K562 (cell line): Measurements from ENCODE around the gene SIK3. TPM values are rescaled to one million over a fixed set of nuclear protein-coding genes. Genes with fewer than 3 reads are reported as not detected.

Experiments used
- ATAC-seq: fragments of 200-7000 bp; cut with Tn5 transposase; 3 replicates; pipeline ENCODE4 v1.9.1; 2020; ENCODE audit warnings: moderate library complexity
- BruUV-seq: library from RNA; stranded (reverse); fragments of 400-500 nt; replicated peaks from 2 replicates; lab custom pipeline; 2021; lab: Mats Ljungman, UMichigan
- CTCF ChIA-PET: fragments of 300-600 bp; formaldehyde crosslinking; extraction: SDS; loops from one replicate; lab custom pipeline; 2021; ENCODE audit warnings: low intra/inter-chr PET ratio; lab: Yijun Ruan, JAX
- POLR2A ChIA-PET: fragments of 300-600, 350-650 bp; sonication (Branson Sonifier 250); formaldehyde crosslinking; extraction: SDS; loops from one replicate; lab custom pipeline; 2021; ENCODE audit warnings: antibody characterized with exemption, inconsistent platforms; lab: Yijun Ruan, JAX
- DNase-seq, 4 experiments: peaks; one replicate each; pipeline versions ENCODE4 v3.0.0 to v3.0.0-alpha.2; 2011 to 2018; ENCODE audit warnings: low spot score in 3 of 4, mixed read lengths in 3 of 4; ENCODE audit errors: extremely low read depth in 1 of 4
- FAIRE-seq: peaks from 2 replicates; lab custom pipeline; 2011; peaks lifted over from hg19 to GRCh38; lab: Jason Lieb, UNC
- H2AFZ ChIP-seq: 2 replicates; pipeline ENCODE4 v1.6.0; 2011; ENCODE audit warnings: low read depth, low read length, control low read depth, inconsistent platforms
- H3K27ac ChIP-seq: fragments of 200-600 bp; 3 replicates; pipeline ENCODE4 v1.8.0; 2011; ENCODE audit warnings: low read depth, mild to moderate bottlenecking, control low read depth, inconsistent platforms, low read length, moderate library complexity, mixed read lengths; ENCODE audit errors: extremely low read depth
- H3K27me3 ChIP-seq, 2 experiments: fragments of 300-600 bp in 1 of 2; 2 replicates in 1 of 2; 3 replicates in 1 of 2; pipeline versions ENCODE4 v1.6.0 to v1.8.0; 2011; ENCODE audit warnings: inconsistent platforms in 2 of 2, low read length in 2 of 2, mild to moderate bottlenecking in 1 of 2, mixed read lengths in 1 of 2, moderate library complexity in 1 of 2; ENCODE audit not compliant: control insufficient read depth in 2 of 2, insufficient read depth in 2 of 2
- H3K36me3 ChIP-seq: fragments of 300-600 bp; 3 replicates; pipeline ENCODE4 v1.8.0; 2011; ENCODE audit warnings: mild to moderate bottlenecking, low read length, inconsistent platforms; ENCODE audit not compliant: control insufficient read depth, insufficient read depth
- H3K4me1 ChIP-seq, 2 experiments: fragments of 200-600 bp in 1 of 2; replicated peaks in 1 of 2; 2 replicates in 1 of 2; 3 replicates in 1 of 2; pipeline versions ENCODE4 v1.5.1 to v1.8.0; 2011; ENCODE audit warnings: inconsistent platforms in 2 of 2, low read length in 2 of 2, mild to moderate bottlenecking in 1 of 2, mixed read lengths in 1 of 2, moderate library complexity in 1 of 2; ENCODE audit not compliant: control insufficient read depth in 2 of 2, insufficient read depth in 2 of 2
- H3K4me2 ChIP-seq: 2 replicates; pipeline ENCODE4 v1.6.1; 2011; ENCODE audit warnings: low read length, control low read depth, inconsistent platforms, mixed read lengths; ENCODE audit not compliant: insufficient read depth
- H3K4me3 ChIP-seq: fragments of 200-600 bp; sonication (generic), shearing (Covaris generic); 2 replicates; pipeline ENCODE4 v1.5.1; 2016; ENCODE audit warnings: control low read depth, inconsistent platforms
- H3K79me2 ChIP-seq: fragments of 200-600 bp; 3 replicates; pipeline ENCODE4 v1.8.0; 2011; ENCODE audit warnings: low read length, inconsistent platforms; ENCODE audit not compliant: control insufficient read depth, insufficient read depth
- H3K9ac ChIP-seq, 2 experiments: 2 replicates each; pipeline versions ENCODE4 v1.6.0 to v1.6.1; 2011; ENCODE audit warnings: low read depth in 2 of 2, low read length in 2 of 2, control low read depth in 1 of 2, inconsistent platforms in 1 of 2, mild to moderate bottlenecking in 1 of 2, mixed read lengths in 1 of 2; ENCODE audit not compliant: insufficient read depth in 1 of 2
- H3K9me1 ChIP-seq: one replicate; pipeline ENCODE4 v1.6.0; 2011; ENCODE audit warnings: inconsistent platforms, mild to moderate bottlenecking, low read length, moderate library complexity; ENCODE audit not compliant: control insufficient read depth, insufficient read depth
- H3K9me3 ChIP-seq: replicated peaks from 2 replicates; pipeline ENCODE4 v1.5.1; 2011; ENCODE audit warnings: low read depth, low read length, inconsistent platforms; ENCODE audit not compliant: control insufficient read depth, insufficient read depth
- H4K20me1 ChIP-seq: replicated peaks from 2 replicates; pipeline ENCODE4 v1.6.1; 2011; ENCODE audit warnings: low read length, inconsistent platforms, mixed read lengths; ENCODE audit not compliant: control insufficient read depth, insufficient read depth
- ETS1 ChIP-seq: conservative IDR thresholded peaks from 2 replicates; pipeline ENCODE4 v1.6.1; 2011; ENCODE audit warnings: low read depth, mild to moderate bottlenecking, low read length; ENCODE audit not compliant: control insufficient read depth
- ETV6 ChIP-seq, 3 experiments: fragments of 150-350 bp in 1 of 3; sonication (generic) in 1 of 3; formaldehyde crosslinking in 1 of 3; IDR thresholded peaks; 2 replicates each; pipeline versions ENCODE4 v1.6.1 to v1.8.0; 2014 to 2022; ENCODE audit warnings: borderline replicate concordance in 2 of 3, low read depth in 2 of 3, antibody characterized with exemption in 1 of 3, low read length in 1 of 3, mild to moderate bottlenecking in 1 of 3, missing genetic modification reagents in 1 of 3
- MGA ChIP-seq: fragments of 450-650 bp; IDR thresholded peaks from 2 replicates; pipeline ENCODE4 v1.6.1; 2016; ENCODE audit warnings: mild to moderate bottlenecking, moderate library complexity
- NCOA4 ChIP-seq: fragments of 450-650 bp; IDR thresholded peaks from 2 replicates; pipeline ENCODE4 v1.6.1; 2018; ENCODE audit warnings: mild to moderate bottlenecking; ENCODE audit not compliant: partially characterized antibody
- NFIX ChIP-seq: fragments of 250-450 bp; sonication (Bioruptor Pico); IDR thresholded peaks from 2 replicates; pipeline ENCODE4 v1.4.0; 2020; ENCODE audit warnings: low read depth, mild to moderate bottlenecking, moderate library complexity
- RAD21 ChIP-seq, 2 experiments: fragments of 250-450 bp in 1 of 2; fragments of 450-650 bp in 1 of 2; sonication (Bioruptor Pico) in 1 of 2; formaldehyde crosslinking in 1 of 2; IDR thresholded peaks in 1 of 2; conservative IDR thresholded peaks in 1 of 2; 2 replicates each; pipeline versions ENCODE4 v1.4.0 to v1.8.0; 2020 to 2022; ENCODE audit warnings: mild to moderate bottlenecking in 2 of 2, moderate library complexity in 1 of 2
- THRA ChIP-seq: fragments of 450-650 bp; IDR thresholded peaks from 2 replicates; pipeline ENCODE4 v1.6.1; 2017; ENCODE audit warnings: mild to moderate bottlenecking, moderate library complexity
- WGBS: fragments of 100-300 bp; shearing (Covaris generic); methylation state at CpG from one replicate; pipeline ENCODE4 v1.1.6; 2016; ENCODE audit warnings: low coverage, mixed read lengths; ENCODE audit not compliant: insufficient coverage; ENCODE audit errors: missing lambda C conversion rate; 5-methylcytosine and 5-hydroxymethylcytosine counted together
- in situ Hi-C: fragments of 300-500 bp; cut with MboI; formaldehyde crosslinking; loops from 4 replicates; pipeline ENCODE4 v1.15.0; 2018; ENCODE audit warnings: inconsistent platforms, mixed read lengths
- intact Hi-C: fragments of 100-400 bp; cut with micrococcal nuclease; formaldehyde crosslinking; loops from 2 replicates; pipeline ENCODE4 v1.14.2; 2022
- polyA plus RNA-seq, 8 experiments: library from polyadenylated mRNA; depleted of rRNA in 4 of 8; stranded (reverse) in 5 of 8; unstranded in 3 of 8; fragments of >200 nt; fragmentation: Nextera tagmentation in 2 of 8; fragmentation: Illumina TruSeq in 1 of 8; extraction: Ambion mirVana in 2 of 8; extraction: Trizol in 1 of 8; gene quantifications; 2 replicates each; pipeline versions ENCODE4 v1.2.1 to v1.2.3, GENCODE V29; 2011 to 2014; ENCODE audit warnings: inconsistent platforms in 1 of 8, missing spikeins in 1 of 8
- total RNA-seq, 7 experiments: library from RNA; depleted of rRNA in 6 of 7; stranded (reverse); fragments of >200 nt in 6 of 7; fragmentation: Illumina TruSeq in 2 of 7; extraction: Trizol in 2 of 7; gene quantifications; 2 replicates each; pipeline versions ENCODE4 v1.2.1 to v1.2.3, GENCODE V29; 2011 to 2021; ENCODE audit warnings: low replicate concordance in 1 of 7

SIK3 gene
- total and polyA plus RNA-seq, 9 of the 15 experiments (the other 6 are each of a cell fraction or from before 2014, with no cell fraction given): 1.6 to 21.6 (median 8.0) TPM

GRCh38 chr11:116925050-116925449 is 173.2 kb downstream of the SIK3 start:
- H3K4me3 ChIP-seq: no peak overlapping the region
- H3K9ac ChIP-seq: no peak overlapping the region
- no TSS peak for BruUV-seq
- H2AFZ ChIP-seq: no peak overlapping the region
- POLR2A ChIA-PET: interaction anchor here (1.0 kb wide), 1 partner anchor 8 kb away, joined by 3 read pairs; no protein-coding TSS in a partner anchor
- H3K4me2 ChIP-seq: no peak overlapping the region
- CTCF ChIA-PET: no interaction called here
- H4K20me1 ChIP-seq: no peaks in the 10 kb centered on the region
- no peaks in the 10 kb centered on the region for H3K9me3 ChIP-seq
- ATAC-seq: no peak
- H3K27ac ChIP-seq: no peak overlapping the region
- H3K27me3 ChIP-seq: no peaks in the 10 kb centered on the region
- no peak for DNase-seq
- FAIRE-seq: no peak
- H3K79me2 ChIP-seq: no peaks in the 10 kb centered on the region
- in situ Hi-C loops (no loop called here), intact Hi-C loops (no loop called here)
- WGBS: 90% methylated on average over 8 of the region's 8 CpGs
- no peaks in the 10 kb centered on the region for H3K9me1 ChIP-seq
- H3K4me1 ChIP-seq: peaks cover 0 to 12% of the 10 kb centered on the region in 2 experiments; a peak in 2 of 5 replicates
- peaks cover 27% of the 10 kb centered on the region for H3K36me3 ChIP-seq
- TF ChIP-seq ETV6 (IDR thresholded peaks at IDR 0.05; ENCODE audit: borderline replicate concordance in 1 of 2, low read depth in 2 of 2, low read length in 1 of 2): no peak
- no peak for TF ChIP-seq ETV6 (CRISPR knock-in tag; IDR thresholded peaks at IDR 0.05; ENCODE audit: borderline replicate concordance)
- no peak for TF ChIP-seq ETS1
- TF ChIP-seq NCOA4: no peak
- TF ChIP-seq RAD21 (CRISPR knock-in tag; conservative IDR thresholded peaks at IDR 0.05 in 1 of 2, IDR thresholded peaks at IDR 0.05 in 1 of 2): no peak
- TF ChIP-seq THRA: no peak
- no peak for TF ChIP-seq NFIX (CRISPR knock-in tag)
- TF ChIP-seq MGA: no peak
